KBM-7 (cell line): ENCODE data around the gene PPP3CA.

Experiments used
- DNase-seq: peaks from one replicate; pipeline ENCODE4 v3.0.0-alpha.2; 2015
- in situ Hi-C: fragments of 300-500 bp; cut with MboI; formaldehyde crosslinking; loops from 2 replicates; pipeline ENCODE4 v1.14.3; 2020; ENCODE audit warnings: low sequenced_read_pairs, low pct_unique_long_range_greater_than_20kb, mixed read lengths

PPP3CA gene

DNA sequence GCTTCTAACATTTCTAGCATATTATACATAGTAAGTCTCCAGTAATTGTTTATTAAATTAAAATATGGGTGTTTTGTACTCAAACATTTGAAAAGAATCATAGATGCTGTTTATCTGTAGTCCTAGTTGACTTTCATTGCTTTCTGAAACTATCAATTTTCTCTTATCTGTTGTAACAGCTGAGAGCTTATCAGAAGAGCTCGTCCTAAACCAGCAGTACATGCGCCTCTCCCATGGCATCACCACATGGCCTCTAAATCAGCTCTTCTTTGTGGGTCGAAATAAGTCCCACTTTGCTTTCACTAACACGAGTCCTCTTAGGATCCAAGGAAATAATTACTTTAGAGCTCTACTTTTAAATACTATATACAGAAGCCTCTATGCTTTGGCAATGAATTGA lies 55.1 kb downstream of the PPP3CA start:
- in situ Hi-C loops = no loop called here
- DNase-seq = no peak

DNA sequence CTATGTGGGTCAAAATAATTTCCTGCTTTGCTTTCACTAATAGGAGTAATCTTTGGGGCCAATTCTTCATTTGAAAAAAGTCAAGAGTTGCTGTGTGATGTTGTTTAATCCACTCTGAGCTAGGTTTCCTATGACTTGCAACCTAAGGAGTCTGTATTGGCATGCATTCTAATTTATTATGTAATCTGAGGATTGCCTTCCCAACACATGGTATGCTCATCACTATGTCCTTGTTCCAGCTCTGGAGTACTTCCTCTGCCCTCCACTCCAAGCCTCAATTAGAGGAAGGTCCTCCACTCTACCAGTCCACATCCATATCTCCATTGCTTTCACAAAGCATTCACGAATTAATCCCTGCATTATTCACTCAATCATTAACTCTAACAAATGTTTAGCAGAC lies 56.1 kb downstream of the PPP3CA start:
- in situ Hi-C loops = no loop called here

DNA sequence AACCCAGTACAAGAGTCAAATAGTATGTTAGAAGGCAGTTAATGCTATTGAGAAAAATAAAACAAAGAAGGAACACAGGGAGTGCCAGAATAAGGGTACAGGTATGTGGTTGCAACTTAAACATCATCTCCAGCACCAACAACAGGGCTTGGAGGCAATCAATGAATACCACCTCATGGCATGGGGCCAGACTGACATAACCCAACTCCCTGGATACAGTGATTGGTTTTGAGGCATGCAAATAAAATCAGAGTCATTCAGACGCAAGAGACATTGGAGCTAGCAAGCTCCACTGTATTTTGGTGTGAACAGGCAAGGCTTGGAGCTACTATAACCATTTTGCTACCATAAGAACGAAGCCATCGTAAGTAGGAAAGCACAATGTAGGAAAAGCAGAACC lies 56.7 kb downstream of the PPP3CA start:
- in situ Hi-C loops = no loop called here
- no peak for DNase-seq

More for the DNA sequence above, 56.1 kb downstream of the PPP3CA start:
- no peak for DNase-seq

DNA sequence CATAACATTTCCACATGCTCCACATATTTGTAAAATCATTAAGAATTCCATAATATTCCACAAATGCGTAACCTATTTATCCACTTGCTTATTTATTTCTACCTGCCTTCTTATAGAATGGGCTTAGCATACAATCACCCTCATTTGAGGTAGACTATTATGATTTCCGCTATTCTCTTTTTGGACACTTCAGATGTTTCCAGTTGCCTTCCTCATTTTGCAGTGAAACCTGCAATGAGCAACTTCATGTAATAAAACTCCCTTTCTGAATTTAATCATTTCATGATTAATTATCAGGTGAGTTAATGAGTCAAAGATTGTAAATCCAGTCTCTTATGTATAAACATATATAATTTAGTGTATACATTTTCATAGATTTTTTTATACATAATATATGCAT lies 58.0 kb downstream of the PPP3CA start:
- DNase-seq = no peak
- in situ Hi-C loops = no loop called here

DNA sequence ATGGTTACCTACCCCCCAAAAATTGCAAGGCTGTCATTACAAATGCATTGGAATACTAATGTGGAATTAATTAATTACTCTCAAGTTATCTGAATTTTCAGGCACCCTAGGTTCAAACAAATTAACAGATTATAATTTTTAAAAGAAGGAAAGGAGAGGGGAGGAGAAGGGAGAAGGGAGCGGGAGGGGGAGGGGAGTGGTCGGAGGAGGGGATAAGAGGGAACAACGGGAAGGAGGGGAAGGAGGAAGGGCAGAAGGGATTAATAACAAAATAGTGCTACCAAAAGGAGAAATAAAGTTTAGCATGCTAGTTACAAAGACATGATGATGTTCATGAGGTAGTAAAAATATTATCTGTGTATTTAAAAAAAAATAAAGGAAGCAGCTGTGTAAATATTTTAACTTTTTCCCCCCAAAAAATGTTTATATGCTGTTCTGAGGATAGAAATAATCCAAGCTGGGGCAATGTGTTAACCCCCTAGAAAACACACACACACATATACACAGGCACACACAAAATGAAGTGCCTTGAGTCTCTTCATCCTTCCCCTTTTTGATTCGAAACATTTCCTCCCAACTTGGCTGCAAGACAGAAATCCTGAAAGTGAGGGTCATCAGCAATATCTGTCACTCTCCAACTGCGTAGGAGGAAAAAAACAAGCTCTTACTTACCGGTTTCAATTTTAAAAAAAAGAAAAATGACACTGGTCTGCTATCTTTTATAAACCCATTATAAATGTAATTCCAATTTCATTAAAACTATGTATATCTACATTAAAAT lies 58.8 kb downstream of the PPP3CA start:
- peak; percentile 74 for DNase-seq
- in situ Hi-C loops = no loop called here

DNA sequence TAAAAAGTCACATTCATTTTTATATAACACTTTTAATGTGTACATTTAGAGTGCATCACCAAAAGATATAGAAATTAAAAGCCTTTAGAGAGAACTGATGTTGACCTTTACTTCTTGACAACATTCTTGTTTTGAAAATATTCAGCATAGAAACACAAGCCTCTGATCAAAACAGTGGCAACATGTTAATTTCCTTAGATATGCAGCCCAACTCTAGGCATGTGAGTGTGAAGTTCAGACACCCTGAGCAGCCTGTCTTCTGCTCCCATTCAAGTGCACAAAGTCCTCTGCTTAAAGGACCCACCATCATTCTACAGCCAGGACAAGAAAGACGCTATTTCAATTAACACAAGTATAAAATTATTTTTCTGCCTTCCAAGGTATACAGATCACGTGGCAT lies 60.0 kb downstream of the PPP3CA start:
- no peak for DNase-seq
- in situ Hi-C loops = no loop called here

DNA sequence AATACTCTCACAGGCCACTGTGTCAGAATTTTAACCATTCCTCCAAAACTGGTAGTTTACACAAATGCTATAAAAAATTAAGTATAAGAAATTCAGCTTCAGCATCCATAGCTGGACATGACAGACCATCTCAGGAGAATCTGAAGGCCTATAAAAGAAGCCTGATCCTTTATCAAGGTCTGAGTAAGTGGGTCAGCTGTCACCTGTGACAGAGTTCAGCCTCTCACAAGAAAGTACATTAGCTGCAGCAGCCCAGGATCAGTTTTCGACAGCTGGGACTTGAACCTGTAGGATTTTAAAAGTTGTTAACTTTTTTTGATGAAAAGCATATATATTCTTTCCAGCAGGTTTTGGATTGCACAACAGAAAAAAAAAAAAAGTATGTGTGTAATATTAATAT lies 60.7 kb downstream of the PPP3CA start:
- in situ Hi-C loops = no loop called here
- DNase-seq = no peak

DNA sequence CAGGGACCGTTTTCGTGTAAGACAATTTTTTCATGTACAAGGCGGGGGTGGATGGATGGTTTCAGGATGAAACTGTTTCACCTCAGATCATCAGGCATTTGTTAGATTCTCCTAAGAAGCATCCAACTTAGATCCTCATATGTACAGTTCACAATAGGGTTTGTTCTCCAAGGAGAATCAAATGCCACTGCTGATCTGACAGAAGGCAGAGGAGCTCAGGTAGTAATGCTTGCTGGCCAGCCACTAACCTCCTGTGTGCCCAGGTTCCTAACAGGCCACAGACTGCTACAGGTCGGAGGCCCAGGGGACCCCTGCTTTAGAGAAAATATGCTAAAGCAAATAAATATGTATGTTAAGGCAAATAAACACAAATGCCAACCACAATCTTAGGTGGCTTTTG lies 61.3 kb downstream of the PPP3CA start:
- no peak for DNase-seq
- in situ Hi-C loops = no loop called here

DNA sequence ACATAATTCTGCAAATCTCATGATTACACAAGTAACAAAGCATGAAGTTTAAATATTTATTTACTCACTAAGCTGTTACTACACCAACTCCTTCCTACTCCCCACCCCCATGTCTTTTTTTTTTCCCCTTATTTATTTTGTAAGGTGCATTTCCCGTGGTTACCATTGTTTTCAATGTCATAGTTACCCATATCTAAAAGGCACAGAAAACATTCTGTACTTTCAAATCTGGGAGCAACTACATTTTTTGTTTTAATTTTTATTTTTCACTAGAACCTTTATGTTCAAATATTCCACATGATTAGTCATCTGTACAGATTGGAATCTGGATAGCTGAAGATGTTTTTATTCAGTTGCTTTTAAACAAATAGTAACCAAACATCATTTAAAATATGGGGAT lies 62.8 kb downstream of the PPP3CA start:
- in situ Hi-C loops = no loop called here
- DNase-seq = no peak

DNA sequence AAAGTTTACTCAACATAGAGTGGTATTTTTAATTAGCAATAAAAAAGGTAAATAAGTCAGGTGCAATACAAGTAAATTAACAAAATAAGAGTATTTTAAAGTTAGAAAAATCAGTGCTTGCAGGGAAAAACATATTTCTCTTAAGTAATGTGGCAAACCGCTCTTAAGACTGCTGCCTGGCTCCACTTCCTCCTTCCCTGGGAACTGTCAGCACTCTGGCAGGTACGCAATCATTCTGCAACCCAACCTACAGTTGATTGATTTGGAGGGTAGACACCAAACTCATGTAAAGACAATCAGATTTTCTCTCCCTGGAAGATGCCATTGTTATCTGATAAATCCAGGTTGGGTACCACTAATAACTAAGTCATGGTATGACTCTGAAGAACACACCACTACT lies 63.9 kb downstream of the PPP3CA start:
- peak; percentile 33 for DNase-seq
- in situ Hi-C loops = no loop called here

DNA sequence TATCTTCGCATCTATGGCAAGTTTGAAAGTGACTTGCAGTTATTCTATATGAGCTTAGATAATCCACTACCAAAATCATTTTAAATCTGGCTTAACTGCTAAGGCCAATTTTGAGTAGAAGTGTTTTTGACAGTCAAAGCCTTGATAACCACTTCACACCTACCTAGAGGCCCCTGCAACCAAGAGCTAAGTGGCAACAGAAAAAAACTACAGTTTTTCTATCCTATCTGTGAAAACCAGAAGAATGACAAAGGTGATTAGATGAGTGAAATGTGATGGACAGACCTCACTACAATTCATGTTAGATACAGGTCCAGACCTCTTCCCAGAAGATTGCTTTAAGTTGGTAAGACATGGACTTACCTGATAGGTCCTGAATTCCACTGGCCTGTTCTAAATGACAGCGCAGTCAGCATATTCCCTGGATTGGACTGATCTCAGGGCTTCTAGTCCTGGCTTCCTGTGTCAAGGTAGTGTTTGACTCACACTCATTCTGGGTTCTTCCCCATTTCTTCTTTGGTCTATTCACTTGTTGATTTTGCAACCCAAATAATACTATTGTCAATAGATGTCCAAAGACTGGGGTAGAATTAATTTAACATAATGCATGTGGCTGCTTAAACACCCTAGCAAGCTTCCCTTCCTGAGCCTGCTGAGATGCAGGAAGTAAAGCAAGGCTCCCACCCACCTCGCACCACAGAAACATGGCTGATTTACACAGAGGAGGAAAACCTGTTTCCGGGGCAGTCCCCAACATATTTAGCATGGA lies 65.1 kb downstream of the PPP3CA start:
- in situ Hi-C loops = no loop called here
- peak; percentile 69 for DNase-seq

DNA sequence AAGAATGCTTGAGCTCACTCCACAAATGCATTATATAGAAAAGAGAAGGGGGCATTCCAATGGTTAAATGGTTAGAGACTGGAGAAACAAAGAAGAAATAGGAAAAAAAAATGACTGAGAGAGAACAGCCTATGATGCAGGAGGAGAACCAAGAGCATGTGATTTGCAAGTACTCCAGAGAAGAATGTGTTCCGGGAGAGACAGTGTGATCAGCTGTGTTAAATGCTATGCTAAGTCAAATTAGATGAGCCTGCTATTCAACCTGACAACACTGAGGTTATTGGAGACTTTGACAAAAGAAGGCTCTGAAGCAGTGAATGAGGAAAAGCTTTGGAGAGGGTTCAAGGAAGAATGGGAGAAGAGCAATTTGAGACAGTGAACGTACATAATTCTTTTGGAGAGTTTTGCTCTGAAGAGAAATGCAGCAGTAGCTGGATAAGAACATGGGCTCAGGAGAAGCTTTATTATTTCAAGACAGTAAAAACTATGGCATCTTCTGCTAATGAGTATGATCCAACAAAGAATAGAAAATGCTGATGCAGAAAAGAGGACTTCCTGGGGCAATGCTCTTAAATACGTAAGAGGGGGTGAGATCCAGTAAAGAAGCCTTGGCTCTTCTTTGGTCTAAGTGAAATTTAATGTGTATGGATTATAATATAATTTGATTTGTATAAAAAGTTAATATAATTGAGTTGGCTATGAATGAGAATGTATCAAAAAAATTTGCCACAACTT lies 66.3 kb downstream of the PPP3CA start:
- DNase-seq = no peak

DNA sequence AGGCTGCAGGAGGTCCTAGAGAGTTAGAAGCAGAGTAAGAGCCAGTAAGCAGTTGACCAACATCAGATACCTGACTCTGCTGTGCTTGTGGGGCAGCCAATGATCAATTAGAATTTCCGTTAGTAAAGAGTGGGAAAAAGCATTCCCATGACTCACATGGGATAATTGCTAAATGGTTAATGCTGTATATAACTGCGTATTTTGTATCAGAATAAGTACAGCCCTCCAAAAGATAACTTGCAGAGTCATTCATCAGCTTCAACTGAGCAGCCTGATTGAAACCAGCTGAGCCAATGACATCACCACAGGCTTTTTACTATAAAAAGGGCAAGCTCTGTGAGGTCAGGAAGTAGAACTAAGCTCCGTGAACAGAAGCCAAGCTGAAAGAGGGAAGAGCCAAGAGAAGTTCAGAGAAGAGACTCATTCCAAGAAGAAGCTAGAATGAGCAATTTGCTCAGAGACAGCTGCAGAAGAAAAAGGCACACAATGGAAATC lies 67.9 kb downstream of the PPP3CA start:
- peak; percentile 51 for DNase-seq
- in situ Hi-C loops = no loop called here

More for the DNA sequence above, 66.3 kb downstream of the PPP3CA start:
- in situ Hi-C loops = no loop called here

DNA sequence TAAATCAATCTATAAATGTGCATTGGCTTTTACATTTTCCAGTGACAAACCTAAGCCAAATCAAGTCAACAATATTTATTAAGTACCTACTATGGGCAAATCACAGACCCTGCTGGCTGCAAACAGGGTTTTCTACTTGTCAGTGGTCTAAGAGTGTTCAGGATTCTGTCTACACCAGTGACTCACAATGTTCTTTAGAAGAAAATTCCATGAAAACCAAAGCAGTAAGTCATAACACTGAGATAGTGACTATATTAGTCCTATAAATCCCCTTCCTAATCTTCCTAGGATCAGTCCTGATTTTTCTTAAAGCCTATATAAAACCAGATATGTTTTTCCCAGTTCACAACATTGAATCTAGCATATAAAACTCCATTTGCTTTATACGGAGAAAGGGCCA lies 69.7 kb downstream of the PPP3CA start:
- DNase-seq = no peak
- in situ Hi-C loops = no loop called here

DNA sequence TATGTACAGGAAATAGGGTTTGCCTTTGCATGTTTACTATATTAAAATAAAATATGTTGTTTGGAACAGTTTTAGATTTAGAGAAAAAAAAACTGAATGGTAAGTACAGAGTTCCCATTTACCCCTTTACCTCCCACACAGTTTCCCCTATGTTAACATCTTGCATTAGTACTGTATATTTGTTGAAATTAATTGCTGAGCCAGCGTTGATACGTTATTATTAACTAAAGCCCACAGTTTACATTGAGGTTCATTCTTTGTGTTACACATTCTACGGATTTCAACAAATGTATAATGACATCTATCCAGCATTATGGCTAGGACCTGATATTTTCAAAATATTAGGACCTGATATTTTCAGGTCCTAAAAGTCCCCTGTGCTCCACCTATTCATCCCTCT lies 70.7 kb downstream of the PPP3CA start:
- in situ Hi-C loops = no loop called here
- no peak for DNase-seq

DNA sequence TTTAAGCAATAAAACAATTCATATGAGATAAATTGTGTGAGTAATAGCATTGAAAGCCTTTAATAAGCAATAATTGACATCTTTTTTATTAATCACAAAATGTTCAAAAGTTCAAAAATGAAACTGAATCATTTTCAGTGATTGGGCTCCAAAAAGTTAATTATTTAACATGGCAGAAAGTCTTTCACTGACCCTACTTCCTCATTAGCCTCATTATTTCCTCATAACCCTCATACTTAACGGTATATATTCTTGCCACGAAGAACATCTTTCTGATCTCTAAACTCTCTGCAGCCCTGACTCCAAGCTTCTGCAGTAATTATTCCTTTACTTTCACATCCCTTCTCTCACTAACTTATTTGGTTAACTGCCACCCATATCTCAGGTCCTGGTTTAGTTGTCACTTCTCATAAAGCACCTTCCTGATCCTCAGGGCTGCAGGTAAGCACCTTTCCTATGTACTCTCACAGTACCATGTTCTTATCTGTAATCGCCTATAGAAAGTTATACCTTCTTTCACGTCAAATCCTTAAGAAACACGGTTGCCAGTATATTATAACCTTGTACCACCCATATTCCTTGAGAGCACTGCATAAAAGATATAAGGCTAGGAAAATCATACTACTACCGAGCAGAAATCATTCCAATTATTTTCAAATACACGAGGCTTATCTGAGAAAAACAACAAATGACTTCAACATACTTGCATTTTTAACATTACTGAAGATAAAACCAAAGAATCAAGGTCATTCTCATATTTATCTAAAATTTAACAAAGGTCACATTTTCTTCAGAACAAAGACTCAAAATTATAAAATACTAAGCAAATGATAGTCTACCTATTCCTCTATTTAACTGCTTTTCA lies 72.2 kb downstream of the PPP3CA start:
- no peak for DNase-seq
- in situ Hi-C loops = no loop called here

DNA sequence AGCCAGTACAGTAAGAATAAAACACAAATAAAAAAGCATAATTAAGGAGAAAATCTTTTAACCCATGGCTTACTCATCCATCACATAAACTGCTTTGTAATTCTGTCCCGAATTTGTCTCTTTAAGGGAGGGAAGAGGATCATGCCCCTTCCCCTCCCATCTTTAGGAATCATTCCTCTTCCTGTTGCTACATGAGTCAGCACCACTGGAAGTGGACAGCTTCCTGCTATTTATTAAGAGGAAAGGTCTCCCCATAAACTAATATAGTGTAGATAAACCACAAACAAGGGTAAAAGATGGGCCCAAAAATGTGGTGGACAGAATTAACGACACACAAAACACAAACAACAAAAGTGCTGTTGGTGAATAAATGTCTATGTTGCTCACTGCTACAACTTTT lies 75.8 kb downstream of the PPP3CA start:
- no peak for DNase-seq
- in situ Hi-C loops = no loop called here

DNA sequence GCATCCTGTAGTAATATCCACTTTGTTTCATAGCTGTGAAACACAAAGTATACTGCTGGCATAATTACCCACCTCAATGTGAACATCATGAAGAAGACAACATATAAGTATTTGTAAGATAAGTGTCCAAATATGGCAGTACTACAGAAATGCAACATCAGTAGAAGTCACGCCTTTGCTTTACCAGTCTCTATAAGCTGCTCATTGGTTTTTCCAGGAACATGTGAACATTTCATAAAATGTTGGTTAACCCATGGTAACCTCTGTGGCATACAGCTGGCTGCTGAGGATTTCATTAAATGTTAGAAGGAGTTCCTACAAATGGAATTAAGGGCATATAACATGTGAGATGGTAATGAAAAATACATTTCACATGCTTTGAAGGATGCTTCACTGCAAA lies 77.6 kb downstream of the PPP3CA start:
- in situ Hi-C loops = no loop called here
- DNase-seq = no peak

DNA sequence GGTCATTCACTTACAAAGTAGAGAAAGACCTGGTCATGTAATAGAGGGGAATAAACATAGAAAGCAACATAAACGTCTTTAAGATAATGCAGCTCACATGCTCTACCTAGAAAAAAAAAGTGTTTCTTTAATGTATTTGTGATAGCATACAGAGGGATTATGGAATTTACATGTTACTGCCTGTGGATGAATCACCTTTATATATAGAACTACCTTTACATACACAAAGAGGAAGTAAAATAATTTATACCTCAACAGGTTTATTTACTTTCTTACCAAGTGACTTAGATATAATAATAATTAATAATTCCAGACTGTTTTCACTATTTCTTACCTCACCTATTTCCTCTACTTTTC lies 81.5 kb downstream of the PPP3CA start:
- DNase-seq = no peak

More for the DNA sequence above, 81.5 kb downstream of the PPP3CA start:
- in situ Hi-C loops = no loop called here
